GM19468 (cell line): ENCODE results near the gene TBX3.

Experiments
- ATAC-seq: cut with Tn5 transposase; IDR thresholded peaks from one replicate; pipeline ENCODE4 v1.9.1; 2021; ENCODE audit warnings: mild to moderate bottlenecking, moderate library complexity, moderate number of reproducible peaks; ENCODE audit not compliant: unreplicated experiment; ENCODE audit errors: extremely low read depth

The TBX3 gene

GRCh38 chr12:114697243-114697716 lies 13.3 kb upstream of the TBX3 start:
- ATAC-seq, result no peak

GRCh38 chr12:114696443-114697242 lies 12.7 kb upstream of the TBX3 start:
- no peak for ATAC-seq

- ATAC-seq, result no peak
These were observed 11.3 kb upstream of the TBX3 start for GRCh38 chr12:114695305-114695592.

- no peak for ATAC-seq
These were observed 10.7 kb upstream of the TBX3 start for GRCh38 chr12:114694436-114695304.

- no peak for ATAC-seq
These were observed 9.6 kb upstream of the TBX3 start for GRCh38 chr12:114693532-114693931.

- ATAC-seq, result no peak
These were observed 9.1 kb upstream of the TBX3 start for GRCh38 chr12:114693059-114693531.

- ATAC-seq, result no peak
These were observed 8.4 kb upstream of the TBX3 start for GRCh38 chr12:114692186-114693058.

- ATAC-seq, result no peak
These were observed 7.8 kb upstream of the TBX3 start for GRCh38 chr12:114691763-114692185.

- ATAC-seq, result no peak
These were observed 7.2 kb upstream of the TBX3 start for GRCh38 chr12:114691196-114691595.

- ATAC-seq, result no peak
These were observed 6.5 kb upstream of the TBX3 start for GRCh38 chr12:114690267-114691135.

- ATAC-seq, result no peak
These were observed 5.4 kb upstream of the TBX3 start for GRCh38 chr12:114689075-114689994.

GRCh38 chr12:114688256-114688845 lies 4.4 kb upstream of the TBX3 start:
- ATAC-seq, result no peak

- ATAC-seq, result no peak
These were observed 3.8 kb upstream of the TBX3 start for GRCh38 chr12:114687802-114688201.

GRCh38 chr12:114686773-114687500 lies 3.0 kb upstream of the TBX3 start:
- no peak for ATAC-seq

- ATAC-seq, result no peak
These were observed 2.4 kb upstream of the TBX3 start for GRCh38 chr12:114686426-114686772.

- ATAC-seq, result no peak
These were observed 1.9 kb upstream of the TBX3 start for GRCh38 chr12:114685869-114686268.

GRCh38 chr12:114685320-114685781 lies 1.4 kb upstream of the TBX3 start:
- ATAC-seq, result no peak
